Measurements from ENCODE around the gene RASSF10. TPM values are rescaled to one million over a fixed set of nuclear protein-coding genes. Genes with fewer than 3 reads are reported as not detected.
A peak's percentile ranks its signal among the peaks of the same experiment; 100 is the strongest.

The RASSF10 gene
- total RNA-seq, 6 donors from 2014 or later: 2.0 to 9.6 (median 4.7) TPM

DNA sequence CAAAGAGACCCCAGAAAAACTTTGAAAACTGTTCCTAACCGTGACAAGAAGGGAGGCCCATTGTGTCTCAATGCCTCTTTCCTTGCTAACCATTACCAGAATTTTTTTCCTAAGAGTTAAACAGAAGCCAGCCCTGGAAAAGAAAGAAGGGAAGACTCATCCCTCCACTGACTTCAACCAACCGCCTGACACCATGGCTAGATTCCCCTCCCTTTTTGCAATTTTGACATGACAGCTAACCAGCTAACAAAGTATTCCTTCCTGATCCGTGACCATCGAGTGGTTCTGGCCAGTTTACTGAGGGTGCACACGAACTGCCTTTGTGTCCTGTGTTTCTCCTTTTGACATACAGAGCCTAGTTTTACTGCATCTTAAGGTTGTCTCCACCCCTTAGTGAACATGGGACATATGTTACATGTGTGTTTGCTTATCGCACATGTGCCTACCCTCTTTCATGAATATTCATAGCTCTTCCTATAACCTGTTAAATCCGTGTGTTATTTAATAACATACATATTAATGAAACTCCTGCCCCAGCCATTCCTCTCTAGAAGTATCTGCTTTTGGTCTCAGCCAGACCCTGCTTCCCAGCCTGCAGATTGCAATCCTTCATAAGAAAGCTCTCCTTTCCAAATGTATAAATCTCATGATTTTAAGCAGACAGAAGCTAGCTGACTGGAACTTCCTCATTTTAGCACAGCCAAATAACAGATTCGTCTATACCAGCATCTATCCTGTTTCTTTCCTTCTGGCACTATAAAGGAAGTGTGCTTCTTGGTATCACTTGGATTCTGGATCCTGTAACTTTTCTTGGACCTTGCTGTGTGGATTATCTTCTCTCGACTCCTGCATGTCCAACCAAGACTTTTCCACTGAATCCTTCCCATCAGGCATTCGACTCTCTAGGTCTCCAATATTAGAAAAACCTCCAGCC is 37.8 kb downstream of the RASSF10 start:
- Histone ChIP-seq H3K27me3 (no peaks in the 10 kb centered on the region), H3K4me3 (no peak overlapping the region), H3K4me1 (peaks cover 0 to 8% (median 0%) of the 10 kb centered on the region in 4 donors), H3K36me3 (no peaks in the 10 kb centered on the region), H3K27ac (no peak overlapping the region), H3K9me3 (no peaks in the 10 kb centered on the region)
- TF ChIP-seq POLR2AphosphoS5 (IDR thresholded peaks at IDR 0.05) (no peak), POLR2A (IDR thresholded peaks at IDR 0.05) (no peak), EP300 (IDR thresholded peaks at IDR 0.05) (no peak)
- TF ChIP-seq, protein P1, sequence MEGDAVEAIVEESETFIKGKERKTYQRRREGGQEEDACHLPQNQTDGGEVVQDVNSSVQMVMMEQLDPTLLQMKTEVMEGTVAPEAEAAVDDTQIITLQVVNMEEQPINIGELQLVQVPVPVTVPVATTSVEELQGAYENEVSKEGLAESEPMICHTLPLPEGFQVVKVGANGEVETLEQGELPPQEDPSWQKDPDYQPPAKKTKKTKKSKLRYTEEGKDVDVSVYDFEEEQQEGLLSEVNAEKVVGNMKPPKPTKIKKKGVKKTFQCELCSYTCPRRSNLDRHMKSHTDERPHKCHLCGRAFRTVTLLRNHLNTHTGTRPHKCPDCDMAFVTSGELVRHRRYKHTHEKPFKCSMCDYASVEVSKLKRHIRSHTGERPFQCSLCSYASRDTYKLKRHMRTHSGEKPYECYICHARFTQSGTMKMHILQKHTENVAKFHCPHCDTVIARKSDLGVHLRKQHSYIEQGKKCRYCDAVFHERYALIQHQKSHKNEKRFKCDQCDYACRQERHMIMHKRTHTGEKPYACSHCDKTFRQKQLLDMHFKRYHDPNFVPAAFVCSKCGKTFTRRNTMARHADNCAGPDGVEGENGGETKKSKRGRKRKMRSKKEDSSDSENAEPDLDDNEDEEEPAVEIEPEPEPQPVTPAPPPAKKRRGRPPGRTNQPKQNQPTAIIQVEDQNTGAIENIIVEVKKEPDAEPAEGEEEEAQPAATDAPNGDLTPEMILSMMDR (IDR thresholded peaks at IDR 0.05): no peak
- 84 to 85% methylated on average over 10 of the region's 10 CpGs for WGBS, 2 donors
- ATAC-seq (ENCODE audit: low FRiP score in 2 of 2) (no peak), DNase-seq (no peak)

DNA sequence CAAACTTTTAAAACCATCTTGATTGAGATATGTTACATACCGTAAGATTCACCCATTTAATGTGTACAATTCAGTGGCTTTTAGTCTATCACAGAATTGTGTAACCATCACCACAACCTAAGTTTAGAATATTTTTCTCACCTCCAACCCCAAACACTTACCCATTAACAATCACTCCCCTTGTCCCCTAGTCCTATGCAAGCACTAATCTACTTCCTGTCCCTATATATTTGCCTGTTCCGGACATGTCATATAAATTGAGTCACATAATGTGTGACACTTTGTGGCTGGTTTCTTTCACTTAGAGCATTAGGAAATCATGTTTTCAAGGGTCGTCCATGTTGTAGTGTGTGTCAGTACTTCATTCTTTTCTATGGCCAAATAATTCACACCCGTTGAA is 38.8 kb downstream of the RASSF10 start:
- Histone ChIP-seq H3K36me3 (no peaks in the 10 kb centered on the region), H3K9me3 (no peaks in the 10 kb centered on the region), H3K27ac (no peak overlapping the region), H3K4me1 (peaks cover 0 to 11% (median 0%) of the 10 kb centered on the region in 4 donors), H3K27me3 (no peaks in the 10 kb centered on the region), H3K4me3 (no peak overlapping the region)
- no peak for DNase-seq
- WGBS, 2 donors: 62 to 73% methylated on average over 4 of the region's 4 CpGs
- TF ChIP-seq POLR2AphosphoS5 (IDR thresholded peaks at IDR 0.05) (no peak), POLR2A (IDR thresholded peaks at IDR 0.05) (no peak), EP300 (IDR thresholded peaks at IDR 0.05) (no peak)
- TF ChIP-seq, protein P1 (IDR thresholded peaks at IDR 0.05): no peak
- no peak for ATAC-seq (ENCODE audit: low FRiP score in 2 of 2)

DNA sequence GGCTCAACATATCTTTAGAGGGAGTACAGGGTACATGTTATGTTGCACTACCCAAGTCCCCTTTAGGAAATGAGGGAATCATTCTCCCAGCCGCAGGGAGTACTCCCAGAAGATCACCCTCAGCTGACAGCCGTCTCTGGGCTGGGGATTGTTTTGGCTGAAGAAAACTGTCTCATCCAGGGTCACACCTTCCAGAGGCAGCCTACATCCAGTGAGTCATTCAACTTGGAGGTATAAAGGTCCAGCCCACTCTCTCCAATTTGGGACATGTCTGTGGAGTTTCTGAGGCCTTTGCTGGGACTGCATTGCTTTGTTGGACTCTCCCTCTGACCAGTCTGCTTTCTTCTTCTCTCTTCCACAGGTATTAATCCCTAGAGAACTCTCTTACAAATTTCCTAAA is 42.1 kb downstream of the RASSF10 start:
- no peak overlapping the region for H3K27ac ChIP-seq
- H3K27me3 ChIP-seq: no peaks in the 10 kb centered on the region
- ATAC-seq (ENCODE audit: low FRiP score in 2 of 2) (peak in 1 of 2 donors; percentile 23), DNase-seq (no peak)
- 86 to 87% methylated on average over 1 to 2 of the region's 2 CpGs for WGBS, 2 donors
- no peak overlapping the region for H3K4me3 ChIP-seq
- no peaks in the 10 kb centered on the region for H3K36me3 ChIP-seq
- no peaks in the 10 kb centered on the region for H3K9me3 ChIP-seq
- TF ChIP-seq POLR2AphosphoS5 (IDR thresholded peaks at IDR 0.05) (no peak), POLR2A (IDR thresholded peaks at IDR 0.05) (no peak), EP300 (IDR thresholded peaks at IDR 0.05) (no peak)
- TF ChIP-seq, protein P1 (IDR thresholded peaks at IDR 0.05): no peak
- peaks cover 0 to 4% (median 0%) of the 10 kb centered on the region in 4 donors for H3K4me1 ChIP-seq

DNA sequence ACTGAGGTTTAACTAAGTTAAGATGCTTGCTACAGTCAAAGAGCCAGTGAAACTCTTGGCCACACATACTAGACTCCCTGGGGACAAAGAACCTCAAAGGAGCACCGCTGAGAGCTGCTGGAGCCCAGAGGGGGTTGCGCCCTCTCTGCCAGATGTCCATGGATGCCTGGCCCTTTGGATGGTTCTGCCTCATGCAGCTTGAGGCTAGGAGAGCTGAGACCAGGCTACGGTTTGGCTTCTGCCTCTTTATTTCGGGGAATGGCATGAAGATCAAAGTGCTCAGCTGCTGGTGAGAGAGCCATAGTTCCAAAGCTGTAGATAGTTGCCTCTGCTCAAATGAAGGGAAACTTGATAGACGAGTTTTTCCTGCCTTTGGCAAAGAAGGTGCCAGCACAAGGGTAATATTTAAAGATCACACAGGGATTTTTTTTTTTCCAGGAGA is 43.0 kb downstream of the RASSF10 start:
- no peak for DNase-seq
- no peak overlapping the region for H3K27ac ChIP-seq
- peaks cover 0 to 4% (median 0%) of the 10 kb centered on the region in 4 donors for H3K4me1 ChIP-seq
- no peaks in the 10 kb centered on the region for H3K36me3 ChIP-seq
- H3K4me3 ChIP-seq: no peak overlapping the region
- WGBS, 2 donors: 55 to 76% methylated on average over 5 of the region's 5 CpGs
- no peaks in the 10 kb centered on the region for H3K27me3 ChIP-seq
- ATAC-seq (ENCODE audit: low FRiP score in 2 of 2): peak in 1 of 2 donors; percentile 47
- H3K9me3 ChIP-seq: no peaks in the 10 kb centered on the region
- no peak for TF ChIP-seq POLR2AphosphoS5 (IDR thresholded peaks at IDR 0.05)
- TF ChIP-seq EP300 (IDR thresholded peaks at IDR 0.05): no peak
- TF ChIP-seq, protein P1 (IDR thresholded peaks at IDR 0.05): no peak
- no peak for TF ChIP-seq POLR2A (IDR thresholded peaks at IDR 0.05)

Data from upper lobe of left lung (tissue), 6 donors.